Spinal cord (tissue), 10 donors: ENCODE measurements around the gene C2. TPM values are rescaled to one million over a fixed set of nuclear protein-coding genes. Genes with fewer than 3 reads are reported as not detected.

ENCODE experiments used
- DNase-seq, 6 donors: peaks; one replicate each; pipeline versions ENCODE4 v3.0.0 to v3.0.0-alpha.2; 2013 to 2015; ENCODE audit warnings: low spot score in 6 of 6, low read depth in 4 of 6
- H3K27ac ChIP-seq: one replicate; pipeline ENCODE4 v1.5.1; 2013; ENCODE audit warnings: low read depth, low read length, control low read depth
- H3K27me3 ChIP-seq: one replicate; pipeline ENCODE4 v1.6.1; 2013; ENCODE audit warnings: low read length; ENCODE audit not compliant: control insufficient read depth, insufficient read depth
- H3K36me3 ChIP-seq: one replicate; pipeline ENCODE4 v1.6.1; 2013; ENCODE audit warnings: low read length; ENCODE audit not compliant: control insufficient read depth, insufficient read depth
- H3K4me1 ChIP-seq: one replicate; pipeline ENCODE4 v1.6.1; 2013; ENCODE audit warnings: low read length; ENCODE audit not compliant: control insufficient read depth, insufficient read depth
- H3K4me3 ChIP-seq: one replicate; pipeline ENCODE4 v1.5.1; 2013; ENCODE audit warnings: low read depth, low read length, control low read depth
- H3K9me3 ChIP-seq: one replicate; pipeline ENCODE4 v1.6.1; 2013; ENCODE audit warnings: low read length; ENCODE audit not compliant: control insufficient read depth, insufficient read depth
- WGBS: methylation state at CpG from one replicate; pipeline ENCODE4 v1.1.5; 2013; ENCODE audit warnings: missing lambda C conversion rate; ENCODE audit not compliant: insufficient coverage; 5-methylcytosine and 5-hydroxymethylcytosine counted together
- polyA plus RNA-seq, 2 donors: library from polyadenylated mRNA; unstranded; fragments of 120-200 nt; gene quantifications; one replicate each; pipeline ENCODE4 v1.2.1, GENCODE V29; 2013; ENCODE audit not compliant: insufficient read length in 2 of 2
- total RNA-seq, 2 donors: library from RNA; depleted of rRNA in 1 of 2; stranded (reverse); fragments of 120-200 nt in 1 of 2; fragments of >200 nt in 1 of 2; gene quantifications; one replicate each; pipeline versions ENCODE4 v1.2.3 to v1.2.4, GENCODE V29; 2013 to 2014
- donor health status: healthy.

Gene C2
- total and polyA plus RNA-seq, 4 donors: 8.4 to 23.1 (median 12.8) TPM

- H3K4me1 ChIP-seq: no peaks in the 10 kb centered on the region
- no peaks in the 10 kb centered on the region for H3K9me3 ChIP-seq
- peaks cover 27% of the 10 kb centered on the region for H3K36me3 ChIP-seq
- 96% methylated on average over 3 of the region's 6 CpGs for WGBS
- DNase-seq: no peak
- H3K27ac ChIP-seq: no peak overlapping the region
- no peak overlapping the region for H3K4me3 ChIP-seq
- H3K27me3 ChIP-seq: peaks cover 5% of the 10 kb centered on the region
Observed at GRCh38 chr6:31948753-31949413, 21.4 kb downstream of the C2 start.

- DNase-seq: no peak
- peaks cover 2% of the 10 kb centered on the region for H3K27me3 ChIP-seq
- 86% methylated on average over 5 of the region's 7 CpGs for WGBS
- no peak overlapping the region for H3K4me3 ChIP-seq
- H3K36me3 ChIP-seq: peaks cover 38% of the 10 kb centered on the region
- H3K9me3 ChIP-seq: no peaks in the 10 kb centered on the region
- H3K4me1 ChIP-seq: no peaks in the 10 kb centered on the region
- H3K27ac ChIP-seq: no peak overlapping the region
Observed at GRCh38 chr6:31949926-31950548, 22.5 kb downstream of the C2 start.

GRCh38 chr6:31952140-31952805 lies 24.8 kb downstream of the C2 start:
- Histone ChIP-seq H3K27me3 (no peaks in the 10 kb centered on the region), H3K4me1 (no peaks in the 10 kb centered on the region), H3K27ac (no peak overlapping the region), H3K36me3 (peaks cover 53% of the 10 kb centered on the region), H3K9me3 (no peaks in the 10 kb centered on the region), H3K4me3 (no peak overlapping the region)
- WGBS: 72% methylated on average over 4 of the region's 5 CpGs
- DNase-seq: peak in 3 of 6 donors; percentile 4 to 64 (median 63)

GRCh38 chr6:31952890-31953289 lies 25.4 kb downstream of the C2 start:
- Histone ChIP-seq H3K36me3 (peaks cover 53% of the 10 kb centered on the region), H3K4me3 (no peak overlapping the region), H3K27ac (no peak overlapping the region), H3K27me3 (no peaks in the 10 kb centered on the region), H3K4me1 (peaks cover under 1% of the 10 kb centered on the region), H3K9me3 (no peaks in the 10 kb centered on the region)
- no peak for DNase-seq
- WGBS: no CpG with 5 or more reads among the region's 5 CpGs

- Histone ChIP-seq H3K9me3 (no peaks in the 10 kb centered on the region), H3K36me3 (peaks cover 53% of the 10 kb centered on the region), H3K27ac (no peak overlapping the region), H3K4me3 (no peak overlapping the region), H3K4me1 (peaks cover 11% of the 10 kb centered on the region), H3K27me3 (no peaks in the 10 kb centered on the region)
- DNase-seq: no peak
- WGBS: 98% methylated on average over 28 of the region's 28 CpGs
Observed at GRCh38 chr6:31954511-31954910, 27.0 kb downstream of the C2 start.

GRCh38 chr6:31956796-31957195 lies 29.3 kb downstream of the C2 start:
- Histone ChIP-seq H3K4me1 (peaks cover 18% of the 10 kb centered on the region), H3K4me3 (no peak overlapping the region), H3K27ac (no peak overlapping the region), H3K36me3 (peaks cover 63% of the 10 kb centered on the region), H3K27me3 (no peaks in the 10 kb centered on the region), H3K9me3 (no peaks in the 10 kb centered on the region)
- no peak for DNase-seq
- 100% methylated on average over 3 of the region's 3 CpGs for WGBS

GRCh38 chr6:31958412-31958740 lies 30.9 kb downstream of the C2 start:
- Histone ChIP-seq H3K4me1 (peaks cover 18% of the 10 kb centered on the region), H3K36me3 (peaks cover 65% of the 10 kb centered on the region), H3K4me3 (peak overlapping the region; percentile 93), H3K27me3 (no peaks in the 10 kb centered on the region), H3K27ac (peak overlapping the region; percentile 85), H3K9me3 (no peaks in the 10 kb centered on the region)
- DNase-seq: no peak
- 7% methylated on average over 11 of the region's 11 CpGs for WGBS

- H3K9me3 ChIP-seq: no peaks in the 10 kb centered on the region
- peaks cover 65% of the 10 kb centered on the region for H3K36me3 ChIP-seq
- peak within 1 kb of the TSS; percentile 93 for H3K4me3 ChIP-seq
- 0% methylated on average over 55 of the region's 59 CpGs for WGBS
- H3K4me1 ChIP-seq: peaks cover 18% of the 10 kb centered on the region
- no peaks in the 10 kb centered on the region for H3K27me3 ChIP-seq
- H3K27ac ChIP-seq: peak within 1 kb of the TSS; percentile 85
- peak; percentile 90 to 99 (median 95) for DNase-seq
Observed at GRCh38 chr6:31958741-31959739, 31.5 kb downstream of the C2 start, which contains the start of the genes NELFE and SKIC2. TSS of gene NELFE (minus strand) at chr6:31958971. CDS start at chr6:31958446, 525 bp downstream. TSS of gene SKIC2 (plus strand) at chr6:31959175. CDS start at chr6:31959193, 18 bp downstream.

GRCh38 chr6:31961616-31962015 lies 34.1 kb downstream of the C2 start:
- Histone ChIP-seq H3K4me3 (no peak overlapping the region), H3K4me1 (peaks cover 18% of the 10 kb centered on the region), H3K9me3 (no peaks in the 10 kb centered on the region), H3K36me3 (peaks cover 66% of the 10 kb centered on the region), H3K27me3 (no peaks in the 10 kb centered on the region), H3K27ac (no peak overlapping the region)
- no peak for DNase-seq
- WGBS: 97% methylated on average over 12 of the region's 12 CpGs
